Measurements from ENCODE around the gene ORC1.

Gene ORC1

DNA sequence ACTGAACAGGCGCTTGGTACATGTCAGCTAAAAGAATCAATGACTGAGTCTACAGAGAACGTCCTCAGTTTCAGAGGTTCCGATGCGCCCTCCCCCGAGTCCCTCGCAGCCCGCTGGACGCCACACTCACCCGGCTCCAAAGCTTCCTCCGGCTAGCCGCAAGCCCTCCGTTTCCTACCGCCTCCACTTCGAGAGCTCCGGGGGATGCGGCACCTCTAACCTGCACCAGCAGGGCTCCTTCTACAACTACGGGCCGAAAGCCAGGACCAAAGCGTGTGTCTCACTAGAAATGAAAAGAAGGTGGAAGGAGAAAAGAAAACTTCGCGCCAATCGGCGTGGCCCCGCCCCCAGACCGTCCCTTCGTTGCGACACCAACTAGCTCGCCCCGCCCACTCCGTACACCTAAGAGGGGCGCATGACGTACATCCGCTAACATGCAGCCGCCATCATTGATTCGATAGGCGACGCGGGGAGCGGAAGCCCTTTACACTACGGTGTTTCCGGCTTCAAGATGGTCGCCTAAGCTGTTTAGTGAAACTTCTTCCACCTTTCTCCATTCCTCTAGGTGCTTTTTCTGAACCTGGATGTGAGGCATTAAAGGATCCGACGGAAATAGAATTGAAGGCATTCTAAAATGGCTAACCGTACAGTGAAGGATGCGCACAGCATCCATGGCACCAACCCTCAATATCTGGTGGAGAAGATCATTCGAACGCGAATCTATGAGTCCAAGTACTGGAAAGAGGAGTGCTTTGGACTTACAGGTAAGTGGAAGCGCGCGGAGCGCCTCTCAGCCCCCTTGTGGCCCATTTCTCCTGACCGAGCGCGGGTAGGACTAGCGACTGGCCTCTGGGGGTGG lies at the start of gene ORC1, which contains the start of gene PRPF38A:
ORC1 (minus strand) TSS at position 308 of the 859 bp plus-strand sequence. CDS start 2,200 bp downstream, outside the sequence.
PRPF38A (plus strand) TSS at position 487 of the 859 bp plus-strand sequence; CDS start at position 635, 148 bp downstream.
- peak; percentile 98 for FAIRE-seq

- no peak for FAIRE-seq
Observed at GRCh38 chr1:52444463-52444862, 40.2 kb upstream of the ORC1 start.

- no peak for FAIRE-seq
Observed at GRCh38 chr1:52439976-52440375, 35.8 kb upstream of the ORC1 start.

- FAIRE-seq: no peak
Observed at GRCh38 chr1:52436817-52437216, 32.6 kb upstream of the ORC1 start.

GRCh38 chr1:52435650-52436049 lies 31.4 kb upstream of the ORC1 start:
- no peak for FAIRE-seq

- no peak for FAIRE-seq
Observed at GRCh38 chr1:52435211-52435610, 31.0 kb upstream of the ORC1 start.

GRCh38 chr1:52432807-52433206 lies 28.6 kb upstream of the ORC1 start:
- no peak for FAIRE-seq

GRCh38 chr1:52427152-52427551 lies 22.9 kb upstream of the ORC1 start:
- no peak for FAIRE-seq

GRCh38 chr1:52426371-52426770 lies 22.1 kb upstream of the ORC1 start:
- no peak for FAIRE-seq

GRCh38 chr1:52424813-52425212 lies 20.6 kb upstream of the ORC1 start:
- no peak for FAIRE-seq

GRCh38 chr1:52424231-52424636 lies 20.0 kb upstream of the ORC1 start:
- no peak for FAIRE-seq

DNA sequence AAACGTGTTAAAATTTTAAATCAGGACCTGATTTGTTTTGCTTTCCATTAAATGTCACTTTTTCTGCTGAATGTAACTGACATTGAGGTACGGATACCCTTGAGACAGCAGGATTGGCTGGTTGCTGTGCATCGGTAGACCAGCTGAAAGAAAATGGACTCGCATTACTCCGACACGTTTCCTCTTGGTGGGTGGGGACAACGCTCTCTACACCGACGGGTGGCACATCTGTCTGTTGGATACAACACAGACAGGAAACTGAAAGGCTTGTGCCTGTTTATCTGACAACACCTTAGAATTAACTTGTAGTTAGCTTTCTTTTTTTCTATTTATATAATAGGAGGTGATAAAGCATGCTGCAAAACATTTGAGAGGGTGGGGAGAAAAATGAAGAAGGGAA lies 19.5 kb upstream of the ORC1 start:
- no peak for FAIRE-seq

DNA sequence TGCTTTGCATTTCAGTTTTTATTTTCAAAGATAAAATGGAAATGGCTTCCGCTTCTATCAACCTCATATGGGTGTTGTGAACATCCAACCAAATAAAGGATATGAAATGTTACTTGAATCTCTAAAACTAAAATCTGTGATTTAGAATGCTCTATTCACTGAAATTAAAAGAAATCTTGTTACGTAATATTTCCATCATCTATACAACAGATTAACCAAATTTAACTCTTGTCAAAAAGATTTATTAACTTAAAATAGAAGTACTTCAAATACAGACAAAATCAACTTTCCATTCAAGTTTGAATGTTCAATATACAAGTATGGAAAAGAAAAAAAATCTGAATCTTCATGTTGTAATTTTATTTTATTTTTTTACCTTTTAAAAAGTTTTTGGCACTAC lies 18.8 kb upstream of the ORC1 start:
- FAIRE-seq: peak; percentile 94

- FAIRE-seq: no peak
Observed at GRCh38 chr1:52420713-52421112, 16.5 kb upstream of the ORC1 start.

DNA sequence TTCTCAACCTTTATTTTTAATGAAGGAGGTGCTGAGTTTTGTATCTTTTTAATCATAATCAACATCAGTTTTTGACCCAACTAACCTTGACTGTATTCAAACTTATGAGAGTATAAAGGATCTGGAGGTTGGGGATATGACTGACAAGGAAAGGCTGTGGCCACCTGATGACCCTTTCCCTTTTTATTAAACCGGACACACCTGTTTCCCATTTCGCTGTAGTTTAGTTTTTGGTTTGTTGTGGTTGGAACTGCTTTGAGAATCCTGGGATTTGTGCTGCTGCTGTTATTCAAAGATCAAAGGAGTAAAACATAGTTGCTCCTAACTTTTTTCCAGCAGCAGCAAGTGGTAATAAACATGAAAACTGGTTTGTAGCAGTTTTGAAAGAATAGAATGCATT lies 12.6 kb upstream of the ORC1 start:
- FAIRE-seq: no peak

GRCh38 chr1:52414942-52415341 lies 10.7 kb upstream of the ORC1 start:
- FAIRE-seq: no peak

DNA sequence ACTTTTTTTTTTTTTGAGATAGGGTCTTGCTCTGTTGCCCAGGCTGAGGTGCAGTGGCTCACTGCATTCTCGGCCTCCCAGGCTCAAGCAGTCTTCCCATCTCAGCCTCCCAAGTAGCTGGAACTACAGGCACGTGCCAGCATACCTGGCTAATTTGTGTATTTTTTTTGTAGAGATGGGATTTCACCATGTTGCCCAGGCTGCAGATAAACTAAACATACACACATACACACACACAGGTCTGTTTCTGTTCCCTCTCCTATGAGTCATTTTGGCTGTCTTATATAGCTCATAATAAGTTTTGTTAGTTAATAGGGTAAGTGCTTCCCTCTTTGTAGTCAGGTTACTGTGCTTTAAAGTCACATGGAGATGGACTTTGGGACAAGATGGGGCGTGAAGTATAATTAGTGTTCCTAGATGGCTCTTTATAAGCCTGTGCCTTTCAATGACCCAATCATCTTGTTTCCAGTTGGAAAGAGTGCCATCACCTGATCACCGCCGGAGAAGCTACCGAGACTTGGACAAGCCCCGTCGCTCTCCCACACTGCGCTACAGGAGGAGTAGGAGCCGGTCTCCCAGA lies 9.3 kb upstream of the ORC1 start:
- FAIRE-seq: no peak

GRCh38 chr1:52404975-52405338 lies 734 bp upstream of the ORC1 start:
- FAIRE-seq: no peak

DNA sequence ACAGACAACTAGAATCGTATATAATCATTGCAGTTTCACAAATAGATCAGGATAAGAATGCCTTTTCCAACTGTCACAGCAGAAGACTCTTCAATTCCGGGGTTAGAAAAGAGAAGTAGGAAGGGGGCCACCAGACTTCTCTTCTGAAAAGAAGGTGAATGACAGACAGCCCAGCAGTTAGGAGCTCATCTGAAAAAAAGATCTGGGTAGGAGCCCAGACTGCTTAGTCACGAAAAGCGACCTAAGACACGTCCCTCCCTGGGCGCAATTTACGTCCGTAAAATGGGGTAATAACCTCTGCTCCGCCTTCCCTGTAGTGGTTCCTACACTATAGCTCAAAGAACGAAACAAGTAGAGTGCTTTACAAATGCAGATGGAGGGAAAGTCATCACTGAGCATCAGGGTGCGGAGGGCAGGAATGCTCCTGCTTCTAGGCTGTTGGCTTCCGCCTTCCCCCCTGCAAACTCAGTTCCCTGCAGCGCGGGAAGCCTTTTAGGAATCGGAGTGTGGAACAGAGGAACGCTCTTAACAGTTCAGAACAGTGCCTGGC lies 582 bp downstream of the ORC1 start:
- FAIRE-seq: no peak

- no peak for FAIRE-seq
Observed at GRCh38 chr1:52402860-52403240, 1.4 kb downstream of the ORC1 start.

DNA sequence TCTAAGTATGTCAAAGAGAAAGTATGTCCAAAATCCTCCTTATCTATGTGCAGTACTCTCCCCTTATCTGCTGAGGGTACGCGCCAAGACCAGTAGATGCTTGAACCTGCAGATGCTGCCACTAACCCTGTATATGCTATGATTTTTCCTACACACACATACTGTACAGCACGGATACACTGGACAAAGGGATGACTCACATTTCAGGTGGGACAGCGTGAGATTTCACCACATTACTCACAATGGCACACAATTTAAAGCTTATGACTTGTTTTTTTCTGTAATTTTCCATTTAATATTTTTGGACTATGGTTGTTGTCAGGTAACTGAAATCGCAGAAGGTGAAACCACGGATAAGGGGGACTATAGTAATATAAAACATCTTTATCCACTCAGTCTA lies 4.1 kb downstream of the ORC1 start:
- FAIRE-seq: no peak

DNA sequence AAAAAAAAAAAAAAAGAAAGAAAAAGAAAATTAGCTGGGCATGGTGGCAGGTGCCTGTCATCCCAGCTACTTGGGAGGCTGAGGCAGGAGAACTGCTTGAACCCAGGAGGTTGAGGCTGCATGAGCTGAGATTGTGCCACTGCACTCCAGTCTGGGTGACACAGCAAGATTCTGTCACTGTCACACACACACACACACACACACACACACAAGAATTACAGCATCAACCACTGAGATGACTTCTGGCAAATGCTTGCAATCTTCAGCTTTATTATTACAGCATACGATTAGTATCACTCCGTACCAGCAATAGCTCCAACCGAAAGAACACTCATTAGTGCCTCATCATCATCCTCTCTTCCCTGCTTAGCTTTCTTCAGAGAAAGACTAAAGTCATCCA lies 4.6 kb downstream of the ORC1 start:
- no peak for FAIRE-seq

DNA sequence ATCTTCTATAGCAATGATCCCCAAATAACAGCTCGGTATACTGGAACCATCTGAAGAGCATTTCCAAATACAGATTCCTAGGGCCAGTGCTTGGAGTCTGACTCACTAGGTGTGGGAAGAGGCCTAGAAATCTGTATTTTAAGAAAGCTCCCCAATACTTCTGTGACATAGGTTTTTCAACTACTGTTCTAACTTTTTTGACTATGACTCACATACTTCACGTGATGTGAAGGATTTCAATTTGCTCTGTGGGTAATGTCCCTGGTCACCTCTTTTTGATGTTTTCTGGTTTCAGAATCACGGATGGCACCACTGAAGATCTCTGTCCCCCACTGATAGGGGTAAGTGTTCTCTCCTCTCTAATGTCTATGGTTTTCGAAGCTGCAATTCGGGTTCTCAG lies 11.0 kb downstream of the ORC1 start:
- no peak for FAIRE-seq

GRCh38 chr1:52386458-52386857 lies 17.8 kb downstream of the ORC1 start:
- FAIRE-seq: no peak
